Upper lobe of right lung (tissue), 1 donor: ENCODE results near the gene C1QTNF8. TPM values are rescaled to one million over a fixed set of nuclear protein-coding genes. Genes with fewer than 3 reads are reported as not detected.

Source experiments
- ATAC-seq: fragments of 200-7000 bp; cut with Tn5 transposase; one replicate; pipeline ENCODE4 v1.9.1; 2020; ENCODE audit warnings: mild to moderate bottlenecking, moderate library complexity
- DNase-seq: peaks from one replicate; pipeline ENCODE4 v3.0.0-alpha.2; 2020
- H3K27ac ChIP-seq: fragments of 200-600 bp; one replicate; pipeline ENCODE4 v1.8.0; 2022
- H3K27me3 ChIP-seq: fragments of 200-600 bp; one replicate; pipeline ENCODE4 v1.8.0; 2022; ENCODE audit warnings: mild to moderate bottlenecking
- H3K36me3 ChIP-seq: fragments of 200-600 bp; one replicate; pipeline ENCODE4 v1.8.0; 2022
- H3K4me1 ChIP-seq: fragments of 200-600 bp; one replicate; pipeline ENCODE4 v1.8.0; 2022
- H3K4me3 ChIP-seq: fragments of 200-600 bp; one replicate; pipeline ENCODE4 v1.8.0; 2022; ENCODE audit warnings: mild to moderate bottlenecking
- H3K9me3 ChIP-seq: fragments of 200-600 bp; one replicate; pipeline ENCODE4 v1.8.0; 2022
- intact Hi-C: fragments of 100-400 bp; cut with DNase I; formaldehyde crosslinking; loops from one replicate; pipeline ENCODE4 v1.11.0; 2022
- total RNA-seq: library from RNA; stranded (reverse); fragmentation: NEBNext Ultra II Directional; extraction: Animal tissue kit (Norgen Biotek cat#: 25700); gene quantifications from one replicate; pipeline ENCODE4 v1.2.1, GENCODE V29; 2021
- TF ChIP-seq, protein P1 (sequence below): fragments of 200-600 bp; IDR thresholded peaks from one replicate; pipeline ENCODE4 v1.8.0; 2022; ENCODE audit warnings: antibody characterized with exemption
- donor health status: DM: no; HTN: yes; CAD: no; lungs with severe emphysema.

Gene C1QTNF8
- total RNA-seq, 1 donor from 2014 or later, result not detected

DNA sequence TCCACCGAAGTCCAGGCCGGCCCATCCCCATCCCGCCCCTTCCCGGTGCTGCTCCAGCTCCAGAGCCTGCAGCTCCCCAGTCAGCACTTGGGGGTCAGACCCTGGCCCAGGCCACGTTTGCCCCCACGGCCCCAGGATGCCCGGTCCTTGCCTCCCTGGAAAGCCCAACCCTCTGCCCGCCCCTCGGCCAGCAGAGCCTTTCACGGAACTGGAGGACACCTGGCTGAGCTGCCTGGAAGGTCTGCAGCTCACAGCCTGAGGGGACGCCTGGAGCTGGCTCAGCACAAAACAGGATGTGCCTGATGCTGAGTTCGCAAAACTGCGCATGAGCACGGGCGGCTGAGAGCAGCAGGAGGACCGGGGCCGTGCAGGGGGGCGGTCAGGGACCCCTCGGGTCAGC is 53.2 kb downstream of the C1QTNF8 start:
- intact Hi-C loops, result no loop called here
- TF ChIP-seq, protein P1, sequence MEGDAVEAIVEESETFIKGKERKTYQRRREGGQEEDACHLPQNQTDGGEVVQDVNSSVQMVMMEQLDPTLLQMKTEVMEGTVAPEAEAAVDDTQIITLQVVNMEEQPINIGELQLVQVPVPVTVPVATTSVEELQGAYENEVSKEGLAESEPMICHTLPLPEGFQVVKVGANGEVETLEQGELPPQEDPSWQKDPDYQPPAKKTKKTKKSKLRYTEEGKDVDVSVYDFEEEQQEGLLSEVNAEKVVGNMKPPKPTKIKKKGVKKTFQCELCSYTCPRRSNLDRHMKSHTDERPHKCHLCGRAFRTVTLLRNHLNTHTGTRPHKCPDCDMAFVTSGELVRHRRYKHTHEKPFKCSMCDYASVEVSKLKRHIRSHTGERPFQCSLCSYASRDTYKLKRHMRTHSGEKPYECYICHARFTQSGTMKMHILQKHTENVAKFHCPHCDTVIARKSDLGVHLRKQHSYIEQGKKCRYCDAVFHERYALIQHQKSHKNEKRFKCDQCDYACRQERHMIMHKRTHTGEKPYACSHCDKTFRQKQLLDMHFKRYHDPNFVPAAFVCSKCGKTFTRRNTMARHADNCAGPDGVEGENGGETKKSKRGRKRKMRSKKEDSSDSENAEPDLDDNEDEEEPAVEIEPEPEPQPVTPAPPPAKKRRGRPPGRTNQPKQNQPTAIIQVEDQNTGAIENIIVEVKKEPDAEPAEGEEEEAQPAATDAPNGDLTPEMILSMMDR, result no peak
- Histone ChIP-seq H3K27ac (no peak overlapping the region), H3K9me3 (no peaks in the 10 kb centered on the region), H3K27me3 (peaks cover 46% of the 10 kb centered on the region), H3K4me3 (no peak overlapping the region), H3K4me1 (no peaks in the 10 kb centered on the region), H3K36me3 (no peaks in the 10 kb centered on the region)
- no peak for ATAC-seq
- DNase-seq, result no peak

DNA sequence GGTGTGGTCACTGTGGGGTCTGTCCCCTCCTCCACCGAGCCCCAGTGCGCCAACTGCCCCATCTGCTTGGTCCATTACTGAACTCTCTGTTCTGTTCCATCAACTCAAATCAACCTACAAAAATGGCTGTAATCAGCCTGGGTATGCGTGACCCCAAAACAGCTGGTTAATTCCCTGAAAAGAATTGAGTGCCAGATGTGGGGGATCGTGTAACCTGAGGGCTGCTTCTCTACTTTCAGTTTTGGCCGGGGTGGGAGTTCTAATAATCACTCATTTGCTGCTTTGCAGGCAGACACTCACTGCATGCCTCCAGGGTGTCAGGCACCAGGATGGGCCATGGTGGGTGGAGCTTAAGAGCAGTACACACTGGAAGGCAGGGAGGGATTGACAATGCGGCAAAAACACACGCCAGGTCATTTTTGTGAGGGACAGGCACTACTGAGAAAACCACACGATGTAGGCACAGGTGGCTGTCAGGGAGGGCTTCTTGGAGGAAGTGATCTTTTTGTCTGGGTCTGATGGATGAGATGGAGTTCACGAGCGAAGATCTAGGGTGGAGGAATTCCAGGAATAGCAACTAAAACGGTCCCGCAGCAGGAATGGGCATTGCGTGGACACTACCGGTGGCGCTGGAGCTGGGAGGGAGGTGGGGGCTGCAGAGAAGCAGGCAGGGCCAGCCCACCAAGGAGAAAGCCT is 53.8 kb downstream of the C1QTNF8 start:
- Histone ChIP-seq H3K9me3 (no peaks in the 10 kb centered on the region), H3K4me1 (no peaks in the 10 kb centered on the region), H3K4me3 (no peak overlapping the region), H3K36me3 (no peaks in the 10 kb centered on the region), H3K27me3 (peaks cover 49% of the 10 kb centered on the region), H3K27ac (no peak overlapping the region)
- intact Hi-C loops, result no loop called here
- ATAC-seq, result no peak
- no peak for DNase-seq
- TF ChIP-seq, protein P1, result no peak

DNA sequence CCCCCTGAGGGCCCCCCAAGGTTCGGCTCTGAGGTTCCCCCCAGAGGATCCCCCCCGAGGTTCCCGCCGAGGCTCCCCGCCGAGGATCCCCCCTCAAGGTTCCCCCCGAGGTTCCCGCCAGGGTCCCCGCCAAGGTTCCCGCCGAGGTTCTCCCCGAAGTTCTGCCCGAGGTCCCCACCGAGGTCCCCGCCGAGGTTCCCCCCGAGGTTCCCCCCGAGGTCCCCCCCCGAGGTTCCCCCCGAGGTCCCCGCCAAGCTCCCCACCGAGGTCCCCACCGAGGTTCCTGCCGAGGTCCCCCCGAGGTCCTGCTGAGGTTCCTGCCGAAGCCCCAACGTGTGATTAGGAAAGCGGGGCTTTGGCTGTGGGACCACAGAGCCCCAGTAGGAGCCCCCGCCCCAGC is 55.7 kb downstream of the C1QTNF8 start:
- peaks cover 44% of the 10 kb centered on the region for H3K27me3 ChIP-seq
- no peaks in the 10 kb centered on the region for H3K4me1 ChIP-seq
- intact Hi-C loops, result no loop called here
- H3K4me3 ChIP-seq, result no peak overlapping the region
- no peaks in the 10 kb centered on the region for H3K9me3 ChIP-seq
- ATAC-seq, result no peak
- H3K27ac ChIP-seq, result no peak overlapping the region
- H3K36me3 ChIP-seq, result no peaks in the 10 kb centered on the region
- TF ChIP-seq, protein P1, result no peak
- DNase-seq, result no peak

DNA sequence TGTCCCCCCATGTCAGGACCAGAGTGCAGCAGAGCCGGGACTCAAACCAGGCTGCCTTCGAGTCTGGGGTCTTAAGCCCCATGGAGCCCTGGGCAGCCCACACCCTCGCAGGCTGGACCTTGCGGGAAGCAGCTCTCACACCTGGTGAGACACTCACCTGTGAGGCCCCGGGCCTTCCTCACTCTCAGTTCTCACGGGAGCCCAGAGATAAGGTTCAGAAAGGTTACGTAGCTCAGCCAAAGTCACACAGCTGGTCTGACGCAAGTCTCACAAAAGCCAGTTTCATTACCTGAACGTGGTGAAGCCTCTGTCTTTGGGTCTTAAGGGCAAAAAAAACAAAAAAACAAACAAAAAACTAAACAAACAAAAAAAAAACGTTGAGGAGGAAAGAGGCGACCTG is 56.3 kb downstream of the C1QTNF8 start:
- peaks cover 38% of the 10 kb centered on the region for H3K27me3 ChIP-seq
- no peak overlapping the region for H3K4me3 ChIP-seq
- DNase-seq (no peak), ATAC-seq (no peak)
- H3K36me3 ChIP-seq, result no peaks in the 10 kb centered on the region
- intact Hi-C loops, result no loop called here
- no peaks in the 10 kb centered on the region for H3K9me3 ChIP-seq
- H3K4me1 ChIP-seq, result no peaks in the 10 kb centered on the region
- no peak overlapping the region for H3K27ac ChIP-seq
- TF ChIP-seq, protein P1, result no peak

DNA sequence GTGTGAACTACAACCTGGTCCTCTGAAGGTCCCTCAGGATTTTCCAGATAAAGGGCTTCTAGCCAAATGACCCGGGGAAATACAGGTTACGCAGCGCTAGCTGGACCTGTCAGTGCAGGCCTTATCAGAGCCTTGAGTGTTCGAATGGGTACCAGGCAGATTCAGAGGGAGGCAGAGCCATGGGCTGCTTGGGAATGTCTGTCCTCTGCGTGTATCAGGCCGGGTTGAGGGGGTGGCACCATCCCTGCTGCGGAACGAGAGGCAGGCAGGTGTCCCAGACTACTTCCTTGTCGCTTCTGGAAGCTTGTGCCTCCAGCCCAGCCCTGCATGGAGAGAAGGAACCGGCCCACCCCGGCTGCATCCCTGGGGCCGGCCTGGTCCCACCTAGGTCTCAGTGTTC is 57.1 kb downstream of the C1QTNF8 start:
- ATAC-seq (no peak), DNase-seq (no peak)
- Histone ChIP-seq H3K4me3 (no peak overlapping the region), H3K4me1 (no peaks in the 10 kb centered on the region), H3K27me3 (peaks cover 32% of the 10 kb centered on the region), H3K27ac (no peak overlapping the region), H3K36me3 (no peaks in the 10 kb centered on the region), H3K9me3 (no peaks in the 10 kb centered on the region)
- TF ChIP-seq, protein P1, result no peak
- intact Hi-C loops, result no loop called here

Other genes starting within 250 kb of the C1QTNF8 start
- gene LMF1, start 125.3 kb downstream of the C1QTNF8 start, total RNA-seq, result 19.0 TPM
- gene SOX8, start 114.5 kb downstream of the C1QTNF8 start, total RNA-seq, result 0.81 TPM
- gene SSTR5, start 23.5 kb downstream of the C1QTNF8 start, total RNA-seq, result not detected
- 10.9 TPM for gene CACNA1H, start 56.9 kb upstream of the C1QTNF8 start, total RNA-seq
- gene TPSG1, start 129.0 kb upstream of the C1QTNF8 start, total RNA-seq, result 2.3 TPM
- gene TPSB2, start 133.9 kb upstream of the C1QTNF8 start, total RNA-seq, result 181 TPM
- 122 TPM for gene TPSAB1, start 144.5 kb upstream of the C1QTNF8 start, total RNA-seq
- 9.4 TPM for gene TPSD1, start 159.8 kb upstream of the C1QTNF8 start, total RNA-seq
- gene UBE2I, start 213.4 kb upstream of the C1QTNF8 start, total RNA-seq, result 95.6 TPM
- gene BAIAP3, start 237.4 kb upstream of the C1QTNF8 start, total RNA-seq, result 3.0 TPM